Mammary epithelial cell (primary cell): ENCODE measurements around the gene KIF9.

Source experiments
- CTCF ChIP-seq, 2 donors: IDR thresholded peaks in 1 of 2; conservative IDR thresholded peaks in 1 of 2; 2 replicates each; pipeline ENCODE4 v1.5.1; 2011 to 2012; ENCODE audit warnings: inconsistent platforms in 2 of 2, low read length in 2 of 2, mild to moderate bottlenecking in 2 of 2, control low read depth in 1 of 2, low read depth in 1 of 2; ENCODE audit not compliant: insufficient read depth in 1 of 2; ENCODE audit errors: extremely low read depth in 1 of 2
- EZH2 ChIP-seq: IDR thresholded peaks from 2 replicates; pipeline ENCODE4 v1.6.1; 2012; ENCODE audit warnings: low read length, inconsistent platforms, borderline replicate concordance

GRCh38 chr3:47294392-47294791, 11.8 kb upstream of the KIF9 start:
- TF ChIP-seq EZH2 (no peak), CTCF (conservative IDR thresholded peaks at IDR 0.05 in 1 of 2, IDR thresholded peaks at IDR 0.05 in 1 of 2; ENCODE audit: extremely low read depth in 1 of 2, insufficient read depth in 1 of 2, low read depth in 1 of 2, low read length in 2 of 2) (no peak)
